GM19328 (cell line): Measurements from ENCODE around the gene PPP1R9B.

Source experiments
- ATAC-seq: cut with Tn5 transposase; IDR thresholded peaks from one replicate; pipeline ENCODE4 v1.9.1; 2021; ENCODE audit warnings: mild to moderate bottlenecking, moderate library complexity; ENCODE audit not compliant: unreplicated experiment

Gene PPP1R9B

DNA sequence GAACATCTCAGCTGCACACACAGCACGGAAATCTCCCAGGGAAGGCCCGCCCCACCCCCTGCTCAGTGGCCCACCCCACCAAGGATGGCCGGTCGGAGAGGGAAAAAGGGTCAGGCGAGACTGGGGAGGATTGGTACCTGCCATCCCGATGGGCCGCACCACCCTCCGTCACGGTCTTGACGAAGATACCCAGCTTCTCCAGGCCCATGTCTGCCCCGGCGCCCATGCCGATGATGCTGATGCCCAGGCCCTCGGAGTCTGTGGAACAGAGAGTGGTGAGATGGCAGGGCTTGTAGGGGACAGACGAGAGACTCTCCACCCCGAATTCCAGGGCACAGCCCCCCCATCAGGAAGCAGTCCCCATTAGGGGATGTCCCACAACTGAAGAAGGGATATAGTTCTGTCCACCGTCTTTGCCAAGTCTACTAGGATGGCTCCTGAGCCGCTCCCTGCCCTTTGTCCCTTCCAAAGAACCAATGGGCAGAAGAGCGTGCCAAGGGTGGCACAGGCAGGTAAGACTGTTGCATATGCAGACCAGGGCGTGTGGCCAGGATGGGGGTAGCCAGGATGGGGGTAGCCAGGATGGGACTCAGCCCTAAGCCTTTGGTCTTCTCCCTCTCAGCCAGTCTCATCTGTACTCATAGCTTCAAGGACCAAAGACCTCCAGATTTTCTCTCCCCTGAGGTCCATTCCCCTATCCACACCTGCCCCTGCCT lies 6.9 kb downstream of the PPP1R9B start:
- ATAC-seq = no peak

- ATAC-seq = no peak
Measured at GRCh38 chr17:50141745-50142110, 8.7 kb downstream of the PPP1R9B start.

GRCh38 chr17:50141026-50141744 lies 9.3 kb downstream of the PPP1R9B start:
- no peak for ATAC-seq

DNA sequence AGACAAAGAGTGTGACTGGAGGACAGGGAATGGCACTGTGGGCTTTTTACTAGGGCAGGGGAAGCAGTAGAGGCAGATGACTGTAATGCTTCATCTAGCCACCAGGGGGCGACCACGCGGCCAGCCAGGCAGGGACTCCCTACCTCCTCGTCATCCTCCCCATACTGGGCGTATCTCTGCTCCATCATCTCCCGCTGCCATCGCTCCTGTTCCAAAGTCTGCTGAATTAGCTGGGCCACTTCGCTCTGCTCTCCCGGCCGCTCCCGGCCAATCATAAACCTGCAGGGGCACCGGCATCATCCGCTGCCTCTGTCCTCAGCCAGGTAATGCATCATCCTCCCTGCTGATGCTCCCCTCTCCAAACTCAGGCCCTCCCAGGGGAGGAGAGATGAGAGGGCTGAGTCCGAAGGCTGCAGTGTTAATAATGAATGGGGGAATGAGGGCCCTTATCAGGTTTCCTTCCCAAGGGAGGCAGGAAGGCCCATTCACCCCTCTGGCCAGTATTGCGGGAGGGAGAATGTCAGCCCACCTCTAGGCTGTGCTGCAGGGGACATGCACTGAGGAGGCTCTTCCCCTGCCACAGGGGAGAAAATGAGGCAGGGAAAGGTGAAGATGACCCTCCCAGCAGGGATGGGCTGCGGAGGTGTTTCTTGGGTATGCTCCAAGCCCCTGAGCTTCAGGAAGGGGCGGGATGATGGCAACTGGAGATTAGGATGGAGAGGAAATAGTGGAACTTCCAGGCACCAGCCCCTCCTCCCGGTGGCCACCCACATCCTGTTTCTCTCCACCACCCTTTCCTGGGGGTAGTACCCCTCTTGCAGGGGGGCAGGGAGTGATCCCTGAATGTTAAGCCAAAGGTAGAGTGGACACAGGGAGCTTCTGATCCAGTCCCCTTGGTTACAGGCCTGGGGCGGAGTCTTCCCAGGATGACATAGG lies 10.3 kb downstream of the PPP1R9B start:
- no peak for ATAC-seq

DNA sequence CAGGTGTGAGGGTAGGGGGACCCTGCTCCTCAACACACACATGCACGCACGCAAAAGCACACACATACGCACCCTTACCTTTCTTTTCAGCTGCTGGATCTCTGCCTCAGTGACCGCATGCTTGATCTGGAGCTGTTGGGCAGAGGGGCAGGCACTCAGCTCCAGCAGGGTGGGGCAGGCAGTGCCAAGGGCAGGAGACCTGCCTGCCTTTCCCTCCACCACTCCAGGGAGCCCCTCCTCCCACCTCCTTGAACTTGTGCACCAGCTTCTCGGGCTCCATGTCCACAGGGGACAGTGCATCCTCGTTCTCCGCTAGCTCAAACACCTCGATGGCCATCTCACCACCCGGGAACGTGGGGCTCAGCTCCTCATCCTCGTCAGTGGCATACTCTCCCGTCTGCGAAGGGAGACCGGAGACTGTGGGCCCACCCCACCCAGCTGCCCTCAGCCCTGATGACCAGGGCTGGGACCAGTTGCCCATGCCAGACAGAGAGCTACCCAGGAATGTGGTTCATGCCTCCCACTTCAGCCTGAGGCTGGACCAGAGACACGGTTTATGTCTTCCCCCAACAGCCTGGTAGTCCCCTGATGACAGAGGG lies 11.2 kb downstream of the PPP1R9B start:
- ATAC-seq = no peak

- no peak for ATAC-seq
Measured at GRCh38 chr17:50137042-50137441, 13.4 kb downstream of the PPP1R9B start.

DNA sequence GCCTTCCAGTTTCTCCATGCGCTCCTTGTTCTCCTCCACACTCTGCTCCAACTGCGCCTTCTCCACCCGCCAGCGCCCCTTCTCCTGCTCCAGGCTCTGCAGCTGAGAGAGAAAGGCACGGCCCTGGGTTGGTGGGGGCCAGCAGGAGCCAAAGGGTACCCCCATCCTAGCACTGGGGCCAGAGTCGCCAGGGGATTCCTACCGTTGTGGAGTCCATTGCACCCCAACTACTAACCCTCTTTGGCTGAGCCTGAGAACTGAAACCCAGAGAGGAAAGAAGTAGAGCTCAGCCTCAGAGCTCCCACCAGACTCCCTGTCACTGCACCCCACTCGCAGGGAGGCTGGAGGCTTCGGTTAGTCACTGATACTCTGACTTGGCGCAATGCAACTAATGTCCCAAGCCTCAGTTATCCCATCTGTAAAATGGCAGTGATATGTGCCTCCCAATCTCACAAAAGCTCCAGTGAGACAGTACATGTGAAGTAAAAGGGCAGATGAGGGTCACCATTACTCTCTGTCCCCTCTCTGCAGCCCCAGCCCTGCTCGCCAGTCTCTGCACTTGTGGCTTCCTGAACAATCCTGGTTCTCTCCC lies 14.3 kb downstream of the PPP1R9B start:
- no peak for ATAC-seq

DNA sequence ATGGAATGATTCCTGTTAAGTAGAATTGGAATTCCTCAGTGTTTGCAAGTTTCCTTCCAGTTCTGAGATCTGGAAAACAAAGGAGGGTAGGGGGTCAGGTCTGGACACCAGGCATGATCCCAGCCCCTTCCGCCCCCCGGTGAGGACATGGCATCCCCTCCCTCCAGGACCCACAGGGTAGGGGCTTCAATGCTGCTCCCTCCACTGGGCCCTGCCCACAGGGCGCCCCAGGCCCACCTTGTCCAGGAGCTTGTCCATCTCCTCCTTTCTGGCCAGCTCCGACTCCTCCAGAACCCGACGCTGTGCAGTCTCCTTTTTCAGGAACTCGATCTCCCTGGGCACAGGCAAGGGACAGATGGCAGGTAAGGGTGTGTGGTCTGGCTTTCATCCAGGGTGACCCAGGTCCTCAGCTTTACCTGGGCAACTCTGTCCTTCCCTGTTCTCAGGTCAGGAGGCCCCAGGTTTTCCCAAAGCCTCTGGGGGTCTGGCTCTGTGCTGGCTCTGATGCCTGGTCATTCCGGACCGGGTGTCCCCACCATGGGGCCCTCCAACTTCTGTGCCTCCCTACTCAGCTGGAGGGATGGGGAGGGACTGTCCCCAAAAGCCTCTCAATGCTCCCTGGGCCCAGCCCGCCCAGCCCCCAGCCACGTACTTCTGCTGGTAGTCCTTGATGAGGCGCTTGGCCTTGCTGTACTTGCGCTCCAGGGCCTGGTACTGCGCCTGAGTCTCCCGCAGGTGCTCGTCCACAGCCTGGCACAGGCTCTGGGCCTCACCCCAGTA lies 15.0 kb downstream of the PPP1R9B start:
- ATAC-seq = no peak

- ATAC-seq = no peak
Measured at GRCh38 chr17:50134206-50135110, 16.0 kb downstream of the PPP1R9B start.

DNA sequence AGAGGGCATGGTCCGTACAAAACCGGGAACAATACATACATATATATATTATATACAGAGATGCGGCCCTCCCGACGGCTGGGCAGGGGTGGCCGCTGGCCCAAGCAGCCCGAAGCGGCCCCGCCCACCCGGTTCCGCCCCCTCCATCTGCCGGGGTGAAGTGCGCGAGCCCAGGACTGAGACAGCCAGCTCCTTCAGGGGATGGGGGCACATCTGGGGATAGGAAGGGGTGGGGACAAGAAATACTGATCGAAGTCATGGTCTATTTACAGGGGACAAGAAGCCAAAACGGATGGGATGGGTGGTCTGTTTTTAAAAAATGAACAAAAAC lies 16.7 kb downstream of the PPP1R9B start:
- no peak for ATAC-seq

DNA sequence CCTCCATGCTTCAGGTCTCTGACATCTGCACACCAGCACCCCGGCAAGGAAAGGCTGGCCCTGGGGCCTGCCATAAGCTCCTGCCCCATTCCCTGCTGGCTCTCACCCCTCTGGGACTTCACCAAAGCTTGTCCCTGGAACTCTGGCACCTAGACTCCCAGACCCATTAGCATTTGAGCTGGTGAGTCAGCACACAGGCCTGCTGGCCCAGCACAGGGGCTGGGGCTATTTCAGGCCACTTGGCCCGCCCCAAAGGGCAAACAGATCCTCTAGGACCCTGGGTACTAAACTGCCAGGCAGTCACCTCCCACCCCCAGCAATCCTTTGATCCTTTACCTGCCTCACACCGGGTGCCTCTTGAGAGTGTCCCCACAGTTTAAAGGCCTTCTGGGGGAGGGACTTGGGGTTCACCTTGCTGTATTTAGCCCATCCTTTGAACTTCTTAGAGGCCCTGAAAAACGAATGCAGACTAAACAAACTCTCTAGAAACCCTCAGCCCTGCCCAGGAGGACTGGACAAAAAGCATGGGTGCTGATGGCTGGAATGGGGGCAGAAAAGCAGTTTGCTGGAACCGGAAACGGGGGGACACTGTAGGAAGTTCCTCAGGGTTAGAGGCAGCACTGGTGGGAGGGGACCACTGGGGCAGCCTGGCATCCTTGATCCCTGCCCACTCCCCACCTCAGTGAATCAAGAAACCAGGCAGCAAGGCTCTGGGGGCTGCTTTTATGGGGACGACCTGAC lies 17.3 kb downstream of the PPP1R9B start:
- ATAC-seq = no peak

DNA sequence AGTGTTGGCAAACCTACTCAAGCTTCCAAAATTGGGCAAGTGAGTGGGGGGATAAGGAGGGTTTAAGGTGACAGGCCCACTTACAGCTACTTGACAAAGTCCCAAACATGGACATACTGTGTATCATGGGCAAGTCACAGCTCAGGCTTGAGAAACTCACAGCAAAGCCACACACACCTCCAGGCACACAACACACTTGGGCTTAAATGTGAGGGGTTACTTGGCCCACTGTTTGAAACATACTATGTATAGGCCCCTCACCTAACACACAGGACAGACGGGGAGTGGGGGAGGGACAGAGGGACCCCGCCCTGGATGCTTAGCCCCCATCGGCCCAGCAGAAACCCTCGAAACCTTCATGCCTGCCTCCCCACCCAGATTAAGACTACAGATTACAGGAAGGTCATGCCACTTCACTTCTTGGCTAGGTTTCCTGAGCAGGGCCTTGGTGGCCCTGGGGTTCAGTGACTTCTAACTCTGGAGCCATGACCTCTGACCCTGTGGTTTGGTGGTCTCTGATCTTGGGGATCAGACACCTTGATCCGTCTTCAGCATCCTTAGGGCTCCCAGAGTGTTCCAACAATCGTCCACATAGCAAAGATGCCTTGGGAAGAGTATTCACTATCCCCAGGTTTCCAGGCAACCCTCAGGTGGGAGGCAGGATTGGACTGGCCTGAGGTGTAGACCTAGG lies 18.2 kb downstream of the PPP1R9B start:
- ATAC-seq = no peak

DNA sequence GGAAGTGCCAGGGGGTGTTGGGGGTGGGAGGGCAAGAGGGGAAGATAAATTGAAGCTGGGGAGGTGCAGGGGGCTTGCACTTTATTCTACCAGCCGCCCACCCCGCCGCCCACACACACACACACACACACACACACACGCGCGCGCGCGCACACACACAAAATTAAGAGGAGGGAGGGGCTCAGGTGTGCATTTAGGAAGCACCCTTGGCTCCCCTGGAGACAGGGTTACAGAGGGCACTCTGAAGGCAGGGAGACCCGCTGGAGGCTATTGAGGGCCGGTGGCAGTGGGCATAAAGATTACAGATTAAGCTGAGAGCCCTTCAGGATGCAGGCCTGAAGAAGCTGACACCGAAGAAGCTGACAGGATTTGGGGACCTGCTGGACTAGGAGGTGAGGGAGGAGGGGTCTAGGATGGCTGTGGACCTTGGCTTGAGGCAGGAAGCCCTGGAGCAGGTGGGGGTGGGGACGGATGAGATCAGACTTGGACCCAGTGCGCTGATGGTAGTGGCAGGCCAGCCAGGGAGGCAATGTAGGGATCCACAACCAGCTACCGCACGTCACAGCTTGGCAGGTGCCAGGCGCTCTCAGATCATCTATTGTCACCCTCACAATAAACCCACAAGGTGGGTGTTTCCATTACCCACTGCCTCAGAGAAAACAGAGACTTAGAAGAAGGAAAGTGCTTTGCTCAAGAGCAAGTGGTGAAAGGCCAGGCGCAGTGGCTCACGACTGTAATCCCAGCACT lies 19.7 kb downstream of the PPP1R9B start:
- no peak for ATAC-seq

DNA sequence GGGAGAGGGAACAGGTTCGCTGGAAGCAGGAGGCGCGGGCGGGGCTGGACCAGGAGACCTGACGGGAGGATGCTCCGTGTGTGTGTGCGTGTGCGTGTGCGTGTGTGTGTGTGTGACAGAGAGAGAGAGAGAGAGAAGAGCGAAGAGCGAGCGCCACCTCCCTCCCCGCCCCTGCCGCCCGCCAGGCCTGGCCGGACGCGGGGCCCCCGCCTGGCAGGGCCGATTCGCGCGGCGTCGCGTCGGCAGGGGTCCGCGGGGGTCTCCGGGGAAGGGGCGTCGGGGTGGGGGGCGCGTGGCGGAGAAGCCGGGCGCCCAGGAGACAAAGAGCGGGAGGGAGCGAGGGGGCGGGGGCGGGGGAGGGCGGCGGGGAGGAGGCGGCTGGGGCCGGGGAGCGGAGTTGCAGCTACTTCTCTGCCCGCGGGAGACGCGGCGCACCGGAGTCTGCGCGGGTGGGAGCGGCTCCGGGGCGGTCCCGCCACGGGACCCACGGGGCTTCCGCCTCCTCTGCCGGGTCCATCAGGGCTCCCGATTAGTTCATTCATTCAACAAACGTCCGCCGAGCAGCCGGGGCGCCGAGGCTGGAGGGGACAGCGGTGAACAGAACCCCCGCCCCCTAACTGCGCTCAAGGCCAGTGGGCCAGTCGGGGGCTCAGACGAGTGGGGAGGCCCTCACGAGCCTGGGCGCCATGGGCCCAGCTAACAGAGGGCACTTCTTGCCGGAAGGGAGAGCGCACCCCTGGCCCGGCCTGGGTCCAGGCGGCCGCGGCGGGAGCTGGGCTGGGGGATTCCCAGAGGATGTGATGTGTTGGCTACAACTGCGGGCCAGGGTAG lies 20.5 kb downstream of the PPP1R9B start, which contains the start of gene SAMD14:
TSS of gene SAMD14 (minus strand) at position 433 of the 831 bp plus-strand sequence. CDS start 5,201 bp downstream, outside the sequence.
- no peak for ATAC-seq

DNA sequence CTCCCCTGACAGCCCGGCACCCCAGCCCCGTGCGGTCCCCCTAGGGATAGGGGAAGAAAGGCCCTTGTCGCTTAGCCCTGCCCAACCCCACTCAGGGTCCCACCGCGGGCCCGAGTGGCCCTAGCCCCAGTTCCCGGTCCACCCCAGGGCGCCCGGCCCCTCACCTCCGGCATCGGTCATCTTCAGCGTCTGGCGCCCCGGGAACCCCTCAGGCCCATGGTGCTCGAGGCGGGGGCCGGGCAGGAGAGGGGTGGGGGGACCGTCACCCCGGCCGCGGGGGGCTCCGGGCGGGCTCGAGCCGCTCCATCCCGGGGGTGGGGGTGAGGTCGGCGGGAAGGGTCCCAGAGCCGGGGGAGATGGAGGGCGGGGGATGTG lies 21.1 kb downstream of the PPP1R9B start:
- ATAC-seq = no peak
